GM18526 (cell line): Measurements from ENCODE around the gene ARVCF.

Experiments
- POLR2A ChIP-seq: IDR thresholded peaks from 3 replicates; pipeline ENCODE4 v1.6.1; 2011; ENCODE audit not compliant: insufficient read length; ENCODE audit errors: extremely low read depth

Gene ARVCF, protein sequence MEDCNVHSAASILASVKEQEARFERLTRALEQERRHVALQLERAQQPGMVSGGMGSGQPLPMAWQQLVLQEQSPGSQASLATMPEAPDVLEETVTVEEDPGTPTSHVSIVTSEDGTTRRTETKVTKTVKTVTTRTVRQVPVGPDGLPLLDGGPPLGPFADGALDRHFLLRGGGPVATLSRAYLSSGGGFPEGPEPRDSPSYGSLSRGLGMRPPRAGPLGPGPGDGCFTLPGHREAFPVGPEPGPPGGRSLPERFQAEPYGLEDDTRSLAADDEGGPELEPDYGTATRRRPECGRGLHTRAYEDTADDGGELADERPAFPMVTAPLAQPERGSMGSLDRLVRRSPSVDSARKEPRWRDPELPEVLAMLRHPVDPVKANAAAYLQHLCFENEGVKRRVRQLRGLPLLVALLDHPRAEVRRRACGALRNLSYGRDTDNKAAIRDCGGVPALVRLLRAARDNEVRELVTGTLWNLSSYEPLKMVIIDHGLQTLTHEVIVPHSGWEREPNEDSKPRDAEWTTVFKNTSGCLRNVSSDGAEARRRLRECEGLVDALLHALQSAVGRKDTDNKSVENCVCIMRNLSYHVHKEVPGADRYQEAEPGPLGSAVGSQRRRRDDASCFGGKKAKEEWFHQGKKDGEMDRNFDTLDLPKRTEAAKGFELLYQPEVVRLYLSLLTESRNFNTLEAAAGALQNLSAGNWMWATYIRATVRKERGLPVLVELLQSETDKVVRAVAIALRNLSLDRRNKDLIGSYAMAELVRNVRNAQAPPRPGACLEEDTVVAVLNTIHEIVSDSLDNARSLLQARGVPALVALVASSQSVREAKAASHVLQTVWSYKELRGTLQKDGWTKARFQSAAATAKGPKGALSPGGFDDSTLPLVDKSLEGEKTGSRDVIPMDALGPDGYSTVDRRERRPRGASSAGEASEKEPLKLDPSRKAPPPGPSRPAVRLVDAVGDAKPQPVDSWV

DNA sequence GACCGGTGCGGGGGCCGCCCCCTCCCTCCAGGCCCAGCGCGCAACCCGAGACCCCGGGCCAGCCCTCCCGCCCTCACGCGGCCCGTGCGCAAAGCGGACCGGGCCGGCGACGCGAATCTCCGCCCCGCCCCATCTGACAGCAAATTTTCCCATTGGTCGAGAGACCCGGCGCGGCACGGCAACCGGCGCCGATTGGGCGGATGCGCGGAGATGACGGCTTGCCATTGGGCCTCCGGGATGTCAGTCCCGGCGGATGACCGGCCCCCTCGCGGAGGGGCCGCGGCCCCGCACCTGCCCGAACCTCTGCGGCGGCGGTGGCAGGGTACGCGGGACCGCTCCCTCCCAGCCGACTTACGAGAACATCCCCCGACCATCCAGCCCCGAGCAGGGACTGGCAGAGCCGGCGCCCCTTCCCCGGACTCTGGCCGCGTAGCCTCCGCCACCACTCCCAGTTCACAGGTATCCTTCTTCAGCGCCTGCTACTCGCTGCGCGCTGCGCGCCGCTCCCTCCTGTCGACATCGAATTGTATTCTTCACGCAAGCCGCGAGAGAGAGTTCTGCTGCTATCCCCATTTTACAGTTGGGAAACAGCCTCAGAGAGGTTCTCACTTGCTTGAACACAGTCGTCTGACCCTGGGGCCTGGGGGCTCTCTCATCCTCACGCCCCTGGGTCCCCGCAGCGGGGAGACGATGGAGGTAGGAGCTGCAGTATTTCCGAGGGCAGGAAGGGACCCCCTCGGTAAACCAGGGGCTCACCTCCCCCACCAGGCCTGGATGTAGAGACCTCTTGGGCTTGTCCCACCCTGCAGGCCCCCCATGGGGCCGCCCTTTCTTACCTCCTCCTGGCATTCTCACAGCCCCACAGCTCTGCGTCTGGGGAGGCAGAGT is at the start of gene ARVCF:
Gene ARVCF (minus strand): TSS at position 90 of the 888 bp plus-strand sequence. CDS start 26,029 bp downstream, outside the sequence.
- TF ChIP-seq POLR2A, result no peak

DNA sequence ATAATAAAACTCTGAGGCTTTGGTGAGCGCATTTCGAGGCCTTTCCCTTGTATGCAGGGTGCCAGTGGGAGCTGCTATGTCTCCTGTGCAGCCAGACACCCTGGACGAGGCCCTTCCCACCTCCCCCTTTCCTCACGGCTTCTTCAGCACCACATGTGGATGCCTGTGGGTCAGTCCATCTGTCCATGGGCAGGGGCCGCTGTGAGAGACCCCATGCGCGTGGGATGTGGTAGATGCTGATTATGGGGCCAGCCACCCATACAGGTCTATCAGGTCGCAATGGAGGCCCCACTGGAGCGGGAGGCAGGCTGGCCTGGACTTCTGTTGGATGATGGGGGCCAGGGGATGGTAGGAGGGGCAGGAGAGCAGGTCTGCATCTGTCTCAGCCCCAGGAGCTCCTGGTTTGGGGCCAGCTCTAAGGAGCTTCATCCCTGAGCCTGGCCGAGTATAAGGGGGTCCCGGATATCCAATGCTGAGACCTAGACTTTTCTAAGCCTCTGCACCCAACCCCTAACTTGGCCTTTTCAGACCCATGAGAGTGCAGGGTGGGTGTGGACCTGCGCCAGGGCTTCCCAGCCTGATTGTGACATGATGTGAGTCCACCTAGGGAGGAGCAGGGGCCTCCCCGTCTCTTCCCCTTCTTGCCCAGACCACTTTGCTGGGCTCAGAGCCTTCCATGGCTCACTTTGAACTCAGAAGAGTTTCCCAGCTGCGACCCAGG is 49.4 kb upstream of the ARVCF start:
- no peak for TF ChIP-seq POLR2A

DNA sequence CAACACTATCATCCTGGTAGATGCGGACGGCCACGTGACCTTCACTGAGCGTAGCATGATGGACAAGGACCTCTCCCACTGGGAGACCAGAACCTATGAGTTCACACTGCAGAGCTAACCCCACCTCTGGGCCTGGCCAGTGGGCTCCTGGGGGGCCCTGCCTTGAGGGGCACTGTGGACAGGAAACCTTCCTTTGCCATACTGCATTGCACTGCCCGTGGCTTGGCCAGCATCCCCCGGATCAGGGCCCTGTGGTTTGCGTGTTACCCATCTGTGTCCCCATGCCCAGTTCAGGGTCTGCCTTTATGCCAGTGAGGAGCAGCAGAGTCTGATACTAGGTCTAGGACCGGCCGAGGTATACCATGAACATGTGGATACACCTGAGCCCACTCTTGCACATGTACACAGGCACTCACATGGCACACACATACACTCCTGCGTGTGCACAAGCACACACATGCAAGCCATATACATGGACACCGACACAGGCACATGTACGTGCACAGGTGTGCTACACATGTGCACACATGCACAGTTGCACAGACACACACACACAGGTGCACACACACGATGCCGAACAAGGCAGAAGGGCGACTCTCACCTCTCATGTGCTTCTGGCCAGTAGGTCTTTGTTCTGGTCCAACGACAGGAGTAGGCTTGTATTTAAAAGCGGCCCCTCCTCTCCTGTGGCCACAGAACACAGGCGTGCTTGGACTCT is 48.1 kb upstream of the ARVCF start:
- no peak for TF ChIP-seq POLR2A

DNA sequence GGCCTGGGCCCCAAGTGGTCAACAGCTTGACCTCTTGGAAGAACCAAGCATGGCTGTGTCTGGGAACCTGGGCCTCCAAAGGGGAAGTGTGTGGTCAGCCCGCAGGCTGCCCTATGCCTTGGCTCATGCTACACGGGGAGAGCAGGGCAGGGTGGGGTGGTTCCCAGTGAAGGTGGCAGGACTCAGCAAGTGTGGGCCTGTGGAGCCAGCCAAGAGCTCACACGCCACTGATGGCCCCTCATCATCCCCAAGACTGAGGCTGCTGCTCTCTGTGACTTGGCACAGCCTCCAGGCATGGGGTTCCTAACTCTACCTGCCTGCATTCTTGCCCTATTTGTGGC is 47.5 kb upstream of the ARVCF start:
- no peak for TF ChIP-seq POLR2A

DNA sequence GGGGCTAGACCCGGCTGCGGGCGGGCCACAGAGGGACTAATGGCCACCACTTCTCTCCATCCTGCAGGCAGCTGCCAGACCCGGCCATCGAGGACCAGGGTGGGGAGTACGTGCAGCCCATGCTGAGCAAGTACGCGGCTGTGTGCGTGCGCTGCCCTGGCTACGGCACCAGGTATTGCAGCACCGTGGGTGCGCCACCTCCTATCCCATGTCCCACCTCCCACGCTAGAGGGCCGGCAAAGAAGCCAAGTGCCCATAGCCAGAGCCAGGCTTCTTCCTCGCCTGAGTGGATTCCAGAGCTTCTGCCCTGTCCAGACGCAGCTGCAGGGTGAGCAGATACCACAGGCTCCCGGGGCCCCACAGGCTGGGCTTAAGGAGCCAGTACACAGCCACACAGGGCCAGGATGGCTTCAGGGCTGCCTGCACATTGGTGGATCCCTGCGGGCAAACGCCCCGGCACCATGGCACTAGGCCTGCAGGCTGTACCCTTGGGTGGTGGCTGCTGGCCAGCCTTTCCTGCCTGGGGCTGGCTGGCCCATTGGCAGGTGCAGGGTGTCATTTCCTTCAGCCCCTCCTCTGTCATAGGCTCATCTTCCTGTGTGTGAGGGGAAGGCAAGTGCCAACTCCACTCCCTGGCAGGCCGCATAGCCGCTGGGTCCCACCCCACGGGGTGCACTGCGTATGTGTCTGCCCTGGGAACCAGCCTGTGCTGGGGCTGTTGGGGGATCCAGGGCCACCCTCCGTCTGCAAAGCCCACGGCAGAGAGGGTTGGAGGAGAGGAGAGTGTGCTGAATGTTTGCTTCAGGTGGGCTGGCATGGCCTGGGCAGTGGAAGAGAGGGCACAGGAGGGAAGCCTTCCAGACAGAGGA is 46.9 kb upstream of the ARVCF start:
- no peak for TF ChIP-seq POLR2A

DNA sequence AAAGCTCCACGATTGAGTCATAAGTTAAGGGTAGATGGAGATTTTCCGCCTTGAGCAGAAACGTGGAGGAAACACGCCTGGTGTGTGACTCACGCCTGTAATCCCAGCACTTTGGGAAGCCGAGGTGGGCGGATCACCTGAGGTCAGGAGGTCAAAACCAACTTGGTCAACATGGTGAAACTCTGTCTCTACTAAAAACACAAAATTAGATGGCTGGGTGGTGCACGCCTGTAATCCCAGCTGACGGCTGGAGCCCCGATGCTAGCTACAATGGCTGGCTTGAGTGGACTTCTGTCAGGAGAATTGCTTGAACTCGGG is 46.1 kb upstream of the ARVCF start:
- no peak for TF ChIP-seq POLR2A

DNA sequence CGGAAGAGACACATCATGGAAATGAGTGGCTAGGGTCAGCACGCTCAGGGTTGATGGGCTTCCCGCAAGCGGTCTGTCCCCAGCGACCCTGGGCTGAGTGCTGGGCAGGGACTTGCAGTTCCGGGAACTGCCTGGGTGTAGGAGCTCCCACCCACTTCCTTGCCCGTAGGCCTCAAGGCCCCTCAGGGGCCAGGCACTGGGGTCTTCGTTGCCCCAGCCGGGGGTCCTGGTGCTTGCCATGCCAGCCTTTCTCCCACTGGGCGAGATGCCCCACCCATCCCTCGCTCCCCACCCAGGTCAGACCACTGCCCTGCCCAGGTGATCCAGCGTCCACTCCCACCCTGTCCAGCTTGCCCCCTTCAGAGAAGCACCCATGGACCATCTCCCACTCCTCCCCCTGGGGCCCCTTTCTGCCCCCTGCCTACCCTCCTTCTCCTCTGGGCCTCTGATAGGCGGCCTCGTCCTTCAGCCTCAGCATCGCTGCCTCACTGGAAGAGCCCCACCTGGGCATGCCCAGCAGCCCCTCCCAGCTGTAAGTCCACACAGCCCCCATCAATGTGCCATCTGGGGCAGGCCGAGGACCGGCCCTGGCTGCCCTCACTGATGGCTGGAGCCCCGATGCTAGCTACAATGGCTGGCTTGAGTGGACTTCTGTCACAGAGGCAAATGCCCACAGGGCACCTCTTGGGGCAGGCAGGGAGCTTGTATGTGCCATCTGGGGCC is 45.6 kb upstream of the ARVCF start:
- no peak for TF ChIP-seq POLR2A

DNA sequence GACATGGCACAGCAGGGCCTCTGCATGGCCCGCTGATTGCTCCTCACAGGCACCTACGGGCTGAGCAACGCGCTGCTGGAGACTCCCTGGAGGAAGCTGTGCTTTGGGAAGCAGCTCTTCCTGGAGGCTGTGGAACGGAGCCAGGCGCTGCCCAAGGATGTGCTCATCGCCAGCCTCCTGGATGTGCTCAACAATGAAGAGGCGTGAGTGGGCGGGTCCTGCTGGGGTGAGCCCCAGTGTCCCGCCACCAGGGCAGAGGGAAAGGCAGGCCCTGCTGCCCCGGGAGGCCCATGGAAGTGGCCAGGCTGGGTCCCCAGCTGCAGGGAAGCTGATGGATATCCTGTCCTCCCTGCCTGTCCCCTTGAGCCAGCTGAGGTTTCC is 44.8 kb upstream of the ARVCF start:
- TF ChIP-seq POLR2A, result no peak

DNA sequence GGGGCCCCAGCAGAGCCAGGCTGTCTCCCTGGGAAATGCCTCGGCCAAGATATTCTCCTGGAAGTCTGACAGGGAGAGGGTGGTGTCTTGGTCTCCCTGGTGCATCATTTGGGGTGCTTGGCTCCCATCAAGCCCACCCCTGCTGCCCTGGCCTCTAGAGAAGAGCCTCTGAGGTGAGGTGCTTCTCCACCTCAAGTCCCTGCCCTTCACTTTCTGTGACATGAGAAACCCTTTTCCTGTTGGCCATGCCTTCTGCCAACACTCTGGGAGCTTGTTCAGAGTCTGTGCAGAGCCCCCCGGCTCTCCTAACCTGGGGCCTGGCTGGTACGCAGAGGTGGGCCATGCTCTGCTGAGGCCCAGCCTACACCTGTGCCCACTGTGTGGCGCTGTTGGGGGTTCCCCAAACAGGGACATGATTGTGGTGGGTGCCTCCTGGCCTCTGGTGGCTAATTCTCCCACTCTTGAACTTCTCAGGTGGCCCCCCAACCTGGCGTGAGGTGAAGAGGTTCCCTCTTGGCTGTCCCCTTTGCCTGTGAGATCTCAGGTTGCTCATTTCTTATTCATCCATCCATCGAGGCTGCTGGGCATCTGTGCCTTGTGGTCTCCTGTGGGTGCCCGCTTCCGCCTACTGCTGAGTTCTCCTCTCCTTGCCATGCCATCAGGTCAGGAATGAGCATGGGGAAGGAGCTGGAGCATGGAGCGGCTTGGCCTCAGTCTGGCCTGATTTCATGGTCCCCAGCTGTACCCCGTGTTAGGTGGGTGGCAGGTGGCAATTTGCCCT is 44.3 kb upstream of the ARVCF start:
- no peak for TF ChIP-seq POLR2A

DNA sequence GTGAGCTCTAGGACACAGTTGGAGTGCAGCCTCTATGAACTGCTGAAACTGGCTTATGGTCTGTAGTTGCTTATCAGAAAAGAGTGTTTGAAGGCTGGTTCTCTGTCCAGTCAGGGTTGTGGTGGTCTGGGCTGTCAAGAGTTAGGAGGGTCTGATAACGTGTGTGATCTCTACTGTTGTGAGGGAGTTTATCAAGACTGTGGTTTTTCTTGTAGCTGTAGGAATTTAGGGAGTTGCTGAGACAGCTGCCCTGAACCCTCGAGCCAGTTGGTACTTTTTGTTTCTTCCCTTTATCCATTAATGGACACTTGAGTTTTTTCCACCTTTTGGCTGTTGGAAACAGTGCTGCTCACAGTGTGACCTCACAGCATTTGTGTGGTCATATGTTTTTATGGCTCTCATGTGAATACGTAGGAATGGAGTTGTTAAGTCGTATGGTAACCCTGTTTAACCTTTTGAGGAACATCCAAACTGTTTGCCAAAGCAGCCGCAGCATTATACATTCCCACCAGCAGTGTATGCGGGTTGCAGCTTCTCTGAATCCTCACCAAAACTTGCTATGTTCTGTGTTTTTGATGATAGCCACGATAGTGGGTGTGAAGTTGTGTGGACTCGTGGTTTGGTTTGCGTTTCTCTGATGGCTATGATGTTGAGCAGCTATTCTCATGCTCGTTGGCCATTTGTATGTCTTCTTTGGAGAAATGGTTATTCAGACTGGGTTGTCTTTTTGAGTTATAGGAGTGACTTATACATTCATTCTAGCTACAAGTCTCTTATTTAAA is 42.6 kb upstream of the ARVCF start:
- TF ChIP-seq POLR2A, result no peak
